D721Med (cell line): ENCODE measurements around the gene ZG16.
A peak's percentile ranks its signal among the peaks of the same experiment; 100 is the strongest.
"Not testable (repeated sequence)": the region's sequence is repeated elsewhere in the genome, so short reads cannot be mapped to it uniquely, and the experiment has no call there.

Source experiments
- DNase-seq: peaks from one replicate; pipeline ENCODE4 v3.0.0; 2011; ENCODE audit warnings: low spot score; ENCODE audit not compliant: insufficient read length
- FAIRE-seq: peaks from 2 replicates; lab custom pipeline; 2011; peaks lifted over from hg19 to GRCh38; lab: Jason Lieb, UNC
- CTCF ChIP-seq: IDR thresholded peaks from 2 replicates; pipeline ENCODE4 v1.5.1; 2012; ENCODE audit warnings: mild to moderate bottlenecking, control low read depth; ENCODE audit not compliant: insufficient read depth; ENCODE audit errors: missing control alignments

The ZG16 gene

GRCh38 chr16:29784157-29784556, 6.1 kb downstream of the ZG16 start:
- DNase-seq (no peak), FAIRE-seq (no peak)
- no peak for TF ChIP-seq CTCF

- FAIRE-seq (no peak), DNase-seq (no peak)
- no peak for TF ChIP-seq CTCF
Measured at GRCh38 chr16:29784901-29785500, 6.9 kb downstream of the ZG16 start.

- not testable (repeated sequence) for FAIRE-seq, DNase-seq
Measured at GRCh38 chr16:29787155-29787554, 9.1 kb downstream of the ZG16 start.

- FAIRE-seq: no peak
- DNase-seq: no peak
- TF ChIP-seq CTCF: no peak
Measured at GRCh38 chr16:29789775-29790182, 11.7 kb downstream of the ZG16 start.

GRCh38 chr16:29790183-29790948, 12.3 kb downstream of the ZG16 start, which contains the start of gene KIF22:
KIF22 (plus strand) TSS chr16:29790751; CDS start chr16:29790760, 9 bp downstream.
- peak; percentile 57 for TF ChIP-seq CTCF
- FAIRE-seq: no peak

GRCh38 chr16:29790949-29791844, 13.1 kb downstream of the ZG16 start:
- DNase-seq (no peak), FAIRE-seq (no peak)
- TF ChIP-seq CTCF: no peak

More at GRCh38 chr16:29790183-29790948, 12.3 kb downstream of the ZG16 start, which contains the start of gene KIF22:
- DNase-seq: peak; percentile 98
